ENCODE measurements around the gene CCL28. TPM values are rescaled to one million over a fixed set of nuclear protein-coding genes. Genes with fewer than 3 reads are reported as not detected.
"Not testable (repeated sequence)": the region's sequence is repeated elsewhere in the genome, so short reads cannot be mapped to it uniquely, and the experiment has no call there.

CCL28 gene
- total and polyA plus RNA-seq, 2 experiments from 2014 or later, result 5.7 to 7.1 TPM

DNA sequence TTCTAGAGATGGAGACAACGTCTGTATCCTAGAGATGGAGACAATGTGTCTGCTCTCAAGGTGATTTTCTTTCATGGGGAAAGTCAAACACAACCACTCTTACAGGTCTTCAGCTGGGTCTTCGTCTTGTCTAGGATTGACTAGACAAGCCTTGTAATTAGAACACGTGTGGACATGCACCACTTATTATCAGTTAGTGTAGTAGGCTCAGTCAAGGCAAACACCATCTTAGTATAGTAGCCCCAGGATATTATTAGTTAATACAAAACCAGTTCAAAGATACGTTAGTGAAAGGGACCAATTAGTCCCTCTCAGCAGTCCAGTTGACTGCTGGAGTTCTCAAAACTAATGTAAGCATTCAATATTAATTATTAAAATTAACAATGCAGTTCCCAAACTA, 15.1 kb upstream of the CCL28 start (continued):
- TF ChIP-seq NANOG (IDR thresholded peaks at IDR 0.05; ENCODE audit: borderline replicate concordance), result no peak
- no peak for TF ChIP-seq ZNF114 (CRISPR knock-in tag; IDR thresholded peaks at IDR 0.05)
- TF ChIP-seq CREB1 (CRISPR knock-in tag; IDR thresholded peaks at IDR 0.05; ENCODE audit: low read depth), result no peak
- no peak for TF ChIP-seq EZH2 (IDR thresholded peaks at IDR 0.05; ENCODE audit: low read depth, unreplicated experiment)
- no peak for TF ChIP-seq STAT1 (IDR thresholded peaks at IDR 0.05; ENCODE audit: unreplicated experiment)
- no peak for TF ChIP-seq POLR2AphosphoS5 (IDR thresholded peaks at IDR 0.05; ENCODE audit: low read depth)

- no peak overlapping the region for H3K4me3 Mint-ChIP-seq
- DNase-seq (ENCODE audit: low spot score) (no peak), ATAC-seq (no peak)
- H3K4me1 Mint-ChIP-seq, result no peaks in the 10 kb centered on the region
- Histone ChIP-seq H4K20me1 (replicated peaks; ENCODE audit: insufficient read depth) (no peaks in the 10 kb centered on the region), H3K4me2 (no peak overlapping the region), H3K36me3 (ENCODE audit: insufficient read depth) (no peaks in the 10 kb centered on the region), H3F3A (replicated peaks; ENCODE audit: low read depth) (no peaks in the 10 kb centered on the region), H3K79me2 (replicated peaks; ENCODE audit: insufficient read depth) (no peaks in the 10 kb centered on the region), H3K9me2 (ENCODE audit: insufficient read depth) (0 out of 2 replicates have a peak, but pooled peaks cover 19% of the 10 kb centered on the region), H3K27me3 (ENCODE audit: insufficient read depth) (no peaks in the 10 kb centered on the region), H2AFZ (no peak overlapping the region), H3K4me1 (ENCODE audit: insufficient read depth) (no peaks in the 10 kb centered on the region), H3K4me3 (no peak overlapping the region), H3K27ac (ENCODE audit: low read depth) (no peak overlapping the region)
- no peaks in the 10 kb centered on the region; the same call in 2 of the 3 replicates for H3K36me3 Mint-ChIP-seq (ENCODE audit: low read depth)
- H3K27me3 Mint-ChIP-seq (ENCODE audit: insufficient read depth, low read depth, poor library complexity), result no peaks in the 10 kb centered on the region
- no peak overlapping the region for H3K27ac Mint-ChIP-seq
- H3K9me3 Mint-ChIP-seq, result peaks cover 9% of the 10 kb centered on the region; the same call in 2 of the 3 replicates
- TF ChIP-seq, protein P1, sequence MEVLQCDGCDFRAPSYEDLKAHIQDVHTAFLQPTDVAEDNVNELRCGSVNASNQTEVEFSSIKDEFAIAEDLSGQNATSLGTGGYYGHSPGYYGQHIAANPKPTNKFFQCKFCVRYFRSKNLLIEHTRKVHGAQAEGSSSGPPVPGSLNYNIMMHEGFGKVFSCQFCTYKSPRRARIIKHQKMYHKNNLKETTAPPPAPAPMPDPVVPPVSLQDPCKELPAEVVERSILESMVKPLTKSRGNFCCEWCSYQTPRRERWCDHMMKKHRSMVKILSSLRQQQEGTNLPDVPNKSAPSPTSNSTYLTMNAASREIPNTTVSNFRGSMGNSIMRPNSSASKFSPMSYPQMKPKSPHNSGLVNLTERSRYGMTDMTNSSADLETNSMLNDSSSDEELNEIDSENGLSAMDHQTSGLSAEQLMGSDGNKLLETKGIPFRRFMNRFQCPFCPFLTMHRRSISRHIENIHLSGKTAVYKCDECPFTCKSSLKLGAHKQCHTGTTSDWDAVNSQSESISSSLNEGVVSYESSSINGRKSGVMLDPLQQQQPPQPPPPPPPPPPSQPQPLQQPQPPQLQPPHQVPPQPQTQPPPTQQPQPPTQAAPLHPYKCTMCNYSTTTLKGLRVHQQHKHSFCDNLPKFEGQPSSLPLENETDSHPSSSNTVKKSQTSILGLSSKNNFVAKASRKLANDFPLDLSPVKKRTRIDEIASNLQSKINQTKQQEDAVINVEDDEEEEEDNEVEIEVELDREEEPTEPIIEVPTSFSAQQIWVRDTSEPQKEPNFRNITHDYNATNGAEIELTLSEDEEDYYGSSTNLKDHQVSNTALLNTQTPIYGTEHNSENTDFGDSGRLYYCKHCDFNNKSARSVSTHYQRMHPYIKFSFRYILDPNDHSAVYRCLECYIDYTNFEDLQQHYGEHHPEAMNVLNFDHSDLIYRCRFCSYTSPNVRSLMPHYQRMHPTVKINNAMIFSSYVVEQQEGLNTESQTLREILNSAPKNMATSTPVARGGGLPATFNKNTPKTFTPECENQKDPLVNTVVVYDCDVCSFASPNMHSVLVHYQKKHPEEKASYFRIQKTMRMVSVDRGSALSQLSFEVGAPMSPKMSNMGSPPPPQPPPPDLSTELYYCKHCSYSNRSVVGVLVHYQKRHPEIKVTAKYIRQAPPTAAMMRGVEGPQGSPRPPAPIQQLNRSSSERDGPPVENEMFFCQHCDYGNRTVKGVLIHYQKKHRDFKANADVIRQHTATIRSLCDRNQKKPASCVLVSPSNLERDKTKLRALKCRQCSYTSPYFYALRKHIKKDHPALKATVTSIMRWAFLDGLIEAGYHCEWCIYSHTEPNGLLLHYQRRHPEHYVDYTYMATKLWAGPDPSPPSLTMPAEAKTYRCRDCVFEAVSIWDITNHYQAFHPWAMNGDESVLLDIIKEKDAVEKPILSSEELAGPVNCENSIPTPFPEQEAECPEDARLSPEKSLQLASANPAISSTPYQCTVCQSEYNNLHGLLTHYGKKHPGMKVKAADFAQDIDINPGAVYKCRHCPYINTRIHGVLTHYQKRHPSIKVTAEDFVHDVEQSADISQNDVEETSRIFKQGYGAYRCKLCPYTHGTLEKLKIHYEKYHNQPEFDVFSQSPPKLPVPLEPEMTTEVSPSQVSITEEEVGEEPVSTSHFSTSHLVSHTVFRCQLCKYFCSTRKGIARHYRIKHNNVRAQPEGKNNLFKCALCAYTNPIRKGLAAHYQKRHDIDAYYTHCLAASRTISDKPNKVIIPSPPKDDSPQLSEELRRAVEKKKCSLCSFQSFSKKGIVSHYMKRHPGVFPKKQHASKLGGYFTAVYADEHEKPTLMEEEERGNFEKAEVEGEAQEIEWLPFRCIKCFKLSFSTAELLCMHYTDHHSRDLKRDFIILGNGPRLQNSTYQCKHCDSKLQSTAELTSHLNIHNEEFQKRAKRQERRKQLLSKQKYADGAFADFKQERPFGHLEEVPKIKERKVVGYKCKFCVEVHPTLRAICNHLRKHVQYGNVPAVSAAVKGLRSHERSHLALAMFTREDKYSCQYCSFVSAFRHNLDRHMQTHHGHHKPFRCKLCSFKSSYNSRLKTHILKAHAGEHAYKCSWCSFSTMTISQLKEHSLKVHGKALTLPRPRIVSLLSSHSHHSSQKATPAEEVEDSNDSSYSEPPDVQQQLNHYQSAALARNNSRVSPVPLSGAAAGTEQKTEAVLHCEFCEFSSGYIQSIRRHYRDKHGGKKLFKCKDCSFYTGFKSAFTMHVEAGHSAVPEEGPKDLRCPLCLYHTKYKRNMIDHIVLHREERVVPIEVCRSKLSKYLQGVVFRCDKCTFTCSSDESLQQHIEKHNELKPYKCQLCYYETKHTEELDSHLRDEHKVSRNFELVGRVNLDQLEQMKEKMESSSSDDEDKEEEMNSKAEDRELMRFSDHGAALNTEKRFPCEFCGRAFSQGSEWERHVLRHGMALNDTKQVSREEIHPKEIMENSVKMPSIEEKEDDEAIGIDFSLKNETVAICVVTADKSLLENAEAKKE (CRISPR knock-in tag; IDR thresholded peaks at IDR 0.05), result no peak
- no peak for TF ChIP-seq STAT1 (IDR thresholded peaks at IDR 0.05; ENCODE audit: unreplicated experiment)
Observed at GRCh38 chr5:43425983-43426382, 13.8 kb upstream of the CCL28 start.

DNA sequence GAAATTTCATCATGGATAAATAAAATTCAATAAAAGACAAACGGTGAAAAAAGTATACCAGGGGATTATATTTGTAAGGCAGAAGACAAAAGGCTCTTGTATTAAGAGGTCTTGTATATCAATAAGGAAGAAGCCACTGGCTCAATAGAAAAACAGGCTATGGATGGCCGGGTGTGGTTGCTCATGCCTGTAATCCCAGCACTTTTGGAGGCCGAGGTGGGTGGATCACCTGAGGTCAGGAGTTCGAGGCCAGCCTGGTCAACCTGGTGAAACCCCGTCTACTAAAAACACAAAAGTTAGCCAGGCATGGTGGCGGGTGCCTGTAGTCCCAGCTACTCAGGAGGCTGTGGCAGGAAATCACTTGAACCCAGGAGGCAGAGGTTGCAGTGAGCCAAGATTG, 10.9 kb upstream of the CCL28 start:
- 0 out of 2 replicates have a peak, but pooled peaks cover 14% of the 10 kb centered on the region for H3K9me2 ChIP-seq (ENCODE audit: insufficient read depth)
- not testable (repeated sequence) for H3K4me1 Mint-ChIP-seq; H3K27ac ChIP-seq (ENCODE audit: low read depth); H2AFZ ChIP-seq; H3K4me3 Mint-ChIP-seq; H3K36me3 Mint-ChIP-seq (ENCODE audit: low read depth); H3K36me3 ChIP-seq (ENCODE audit: insufficient read depth); H4K20me1 ChIP-seq (replicated peaks; ENCODE audit: insufficient read depth); H3K27me3 Mint-ChIP-seq (ENCODE audit: insufficient read depth, low read depth, poor library complexity); H3K4me3 ChIP-seq; H3F3A ChIP-seq (replicated peaks; ENCODE audit: low read depth); H3K79me2 ChIP-seq (replicated peaks; ENCODE audit: insufficient read depth); H3K27ac Mint-ChIP-seq; DNase-seq (ENCODE audit: low spot score); H3K9me3 Mint-ChIP-seq; H3K4me1 ChIP-seq (ENCODE audit: insufficient read depth); ATAC-seq; H3K27me3 ChIP-seq (ENCODE audit: insufficient read depth); H3K4me2 ChIP-seq
